Measurements from ENCODE around the gene NTM.

DNA sequence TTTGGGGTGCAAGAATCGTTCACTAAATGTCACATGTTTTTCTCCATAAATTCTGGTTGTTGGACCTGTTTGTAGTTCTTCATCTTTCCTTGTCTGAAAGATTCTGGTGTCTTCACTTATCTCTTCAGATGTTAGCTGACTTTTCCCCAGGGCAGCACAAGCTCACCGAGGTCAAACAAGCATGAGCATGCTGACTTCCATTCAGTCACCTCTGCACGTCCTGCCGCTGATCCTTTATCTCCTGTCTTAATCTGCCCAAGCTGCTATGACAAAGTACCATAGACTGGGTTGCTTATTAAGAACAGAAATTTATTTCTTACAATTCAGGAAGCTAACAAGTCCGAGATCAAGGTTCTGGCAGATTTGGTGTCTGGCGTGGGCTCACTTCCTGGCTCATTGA is 800.6 kb downstream of the NTM start:
- TF ChIP-seq, protein P1, sequence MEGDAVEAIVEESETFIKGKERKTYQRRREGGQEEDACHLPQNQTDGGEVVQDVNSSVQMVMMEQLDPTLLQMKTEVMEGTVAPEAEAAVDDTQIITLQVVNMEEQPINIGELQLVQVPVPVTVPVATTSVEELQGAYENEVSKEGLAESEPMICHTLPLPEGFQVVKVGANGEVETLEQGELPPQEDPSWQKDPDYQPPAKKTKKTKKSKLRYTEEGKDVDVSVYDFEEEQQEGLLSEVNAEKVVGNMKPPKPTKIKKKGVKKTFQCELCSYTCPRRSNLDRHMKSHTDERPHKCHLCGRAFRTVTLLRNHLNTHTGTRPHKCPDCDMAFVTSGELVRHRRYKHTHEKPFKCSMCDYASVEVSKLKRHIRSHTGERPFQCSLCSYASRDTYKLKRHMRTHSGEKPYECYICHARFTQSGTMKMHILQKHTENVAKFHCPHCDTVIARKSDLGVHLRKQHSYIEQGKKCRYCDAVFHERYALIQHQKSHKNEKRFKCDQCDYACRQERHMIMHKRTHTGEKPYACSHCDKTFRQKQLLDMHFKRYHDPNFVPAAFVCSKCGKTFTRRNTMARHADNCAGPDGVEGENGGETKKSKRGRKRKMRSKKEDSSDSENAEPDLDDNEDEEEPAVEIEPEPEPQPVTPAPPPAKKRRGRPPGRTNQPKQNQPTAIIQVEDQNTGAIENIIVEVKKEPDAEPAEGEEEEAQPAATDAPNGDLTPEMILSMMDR (IDR thresholded peaks at IDR 0.05): no peak
- TF ChIP-seq POLR2AphosphoS5 (IDR thresholded peaks at IDR 0.05) (no peak), EP300 (IDR thresholded peaks at IDR 0.05) (no peak)
